Measurements from ENCODE around the gene SELENOI. TPM values are rescaled to one million over a fixed set of nuclear protein-coding genes. Genes with fewer than 3 reads are reported as not detected.

Gene SELENOI
- total and polyA plus RNA-seq, 2 experiments from 2014 or later: 8.4 to 67.8 TPM

DNA sequence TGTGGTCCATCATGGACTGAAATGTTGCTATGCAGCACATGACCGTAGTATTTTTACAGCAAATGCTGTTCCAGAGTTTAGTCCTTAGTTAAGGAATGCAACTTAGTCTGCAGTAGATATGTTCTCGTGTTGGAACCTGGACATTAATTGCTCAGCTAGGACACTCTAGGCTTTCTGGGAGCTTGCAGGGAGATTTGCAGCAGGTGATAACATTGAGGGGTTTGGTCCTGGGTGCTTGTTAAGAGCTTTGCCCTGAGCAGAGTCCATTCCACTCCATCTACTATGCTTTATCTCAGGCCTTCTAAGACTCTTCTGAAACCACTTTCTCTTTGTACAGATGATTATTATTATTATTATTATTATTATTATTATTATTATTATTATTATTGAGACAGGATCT is 82.9 kb downstream of the SELENOI start:
- H3K4me3 Mint-ChIP-seq: no peak overlapping the region

More for the DNA sequence above, 82.9 kb downstream of the SELENOI start:
- Mint-ChIP-seq H3K36me3 (ENCODE audit: low read depth) (no peaks in the 10 kb centered on the region; the same call in 2 of the 3 replicates), H3K4me1 (peaks cover 1% of the 10 kb centered on the region; the same call in 1 of the 3 replicates), H3K27me3 (ENCODE audit: insufficient read depth, low read depth, poor library complexity) (peaks cover 6% of the 10 kb centered on the region), H3K9me3 (no peaks in the 10 kb centered on the region), H3K27ac (no peak overlapping the region)
- Histone ChIP-seq H4K20me1 (replicated peaks; ENCODE audit: insufficient read depth) (no peaks in the 10 kb centered on the region; the same call in 1 of the 2 replicates), H2AFZ (no peak overlapping the region), H3K36me3 (ENCODE audit: insufficient read depth) (no peaks in the 10 kb centered on the region), H3K9me2 (ENCODE audit: insufficient read depth) (no peaks in the 10 kb centered on the region; the same call in 1 of the 2 replicates), H3K4me2 (no peak overlapping the region), H3F3A (replicated peaks; ENCODE audit: low read depth) (no peaks in the 10 kb centered on the region), H3K27ac (ENCODE audit: low read depth) (no peak overlapping the region), H3K4me1 (ENCODE audit: insufficient read depth) (no peaks in the 10 kb centered on the region), H3K79me2 (replicated peaks; ENCODE audit: insufficient read depth) (no peaks in the 10 kb centered on the region), H3K4me3 (no peak overlapping the region), H3K27me3 (ENCODE audit: insufficient read depth) (no peaks in the 10 kb centered on the region)
- TF ChIP-seq, protein P1, sequence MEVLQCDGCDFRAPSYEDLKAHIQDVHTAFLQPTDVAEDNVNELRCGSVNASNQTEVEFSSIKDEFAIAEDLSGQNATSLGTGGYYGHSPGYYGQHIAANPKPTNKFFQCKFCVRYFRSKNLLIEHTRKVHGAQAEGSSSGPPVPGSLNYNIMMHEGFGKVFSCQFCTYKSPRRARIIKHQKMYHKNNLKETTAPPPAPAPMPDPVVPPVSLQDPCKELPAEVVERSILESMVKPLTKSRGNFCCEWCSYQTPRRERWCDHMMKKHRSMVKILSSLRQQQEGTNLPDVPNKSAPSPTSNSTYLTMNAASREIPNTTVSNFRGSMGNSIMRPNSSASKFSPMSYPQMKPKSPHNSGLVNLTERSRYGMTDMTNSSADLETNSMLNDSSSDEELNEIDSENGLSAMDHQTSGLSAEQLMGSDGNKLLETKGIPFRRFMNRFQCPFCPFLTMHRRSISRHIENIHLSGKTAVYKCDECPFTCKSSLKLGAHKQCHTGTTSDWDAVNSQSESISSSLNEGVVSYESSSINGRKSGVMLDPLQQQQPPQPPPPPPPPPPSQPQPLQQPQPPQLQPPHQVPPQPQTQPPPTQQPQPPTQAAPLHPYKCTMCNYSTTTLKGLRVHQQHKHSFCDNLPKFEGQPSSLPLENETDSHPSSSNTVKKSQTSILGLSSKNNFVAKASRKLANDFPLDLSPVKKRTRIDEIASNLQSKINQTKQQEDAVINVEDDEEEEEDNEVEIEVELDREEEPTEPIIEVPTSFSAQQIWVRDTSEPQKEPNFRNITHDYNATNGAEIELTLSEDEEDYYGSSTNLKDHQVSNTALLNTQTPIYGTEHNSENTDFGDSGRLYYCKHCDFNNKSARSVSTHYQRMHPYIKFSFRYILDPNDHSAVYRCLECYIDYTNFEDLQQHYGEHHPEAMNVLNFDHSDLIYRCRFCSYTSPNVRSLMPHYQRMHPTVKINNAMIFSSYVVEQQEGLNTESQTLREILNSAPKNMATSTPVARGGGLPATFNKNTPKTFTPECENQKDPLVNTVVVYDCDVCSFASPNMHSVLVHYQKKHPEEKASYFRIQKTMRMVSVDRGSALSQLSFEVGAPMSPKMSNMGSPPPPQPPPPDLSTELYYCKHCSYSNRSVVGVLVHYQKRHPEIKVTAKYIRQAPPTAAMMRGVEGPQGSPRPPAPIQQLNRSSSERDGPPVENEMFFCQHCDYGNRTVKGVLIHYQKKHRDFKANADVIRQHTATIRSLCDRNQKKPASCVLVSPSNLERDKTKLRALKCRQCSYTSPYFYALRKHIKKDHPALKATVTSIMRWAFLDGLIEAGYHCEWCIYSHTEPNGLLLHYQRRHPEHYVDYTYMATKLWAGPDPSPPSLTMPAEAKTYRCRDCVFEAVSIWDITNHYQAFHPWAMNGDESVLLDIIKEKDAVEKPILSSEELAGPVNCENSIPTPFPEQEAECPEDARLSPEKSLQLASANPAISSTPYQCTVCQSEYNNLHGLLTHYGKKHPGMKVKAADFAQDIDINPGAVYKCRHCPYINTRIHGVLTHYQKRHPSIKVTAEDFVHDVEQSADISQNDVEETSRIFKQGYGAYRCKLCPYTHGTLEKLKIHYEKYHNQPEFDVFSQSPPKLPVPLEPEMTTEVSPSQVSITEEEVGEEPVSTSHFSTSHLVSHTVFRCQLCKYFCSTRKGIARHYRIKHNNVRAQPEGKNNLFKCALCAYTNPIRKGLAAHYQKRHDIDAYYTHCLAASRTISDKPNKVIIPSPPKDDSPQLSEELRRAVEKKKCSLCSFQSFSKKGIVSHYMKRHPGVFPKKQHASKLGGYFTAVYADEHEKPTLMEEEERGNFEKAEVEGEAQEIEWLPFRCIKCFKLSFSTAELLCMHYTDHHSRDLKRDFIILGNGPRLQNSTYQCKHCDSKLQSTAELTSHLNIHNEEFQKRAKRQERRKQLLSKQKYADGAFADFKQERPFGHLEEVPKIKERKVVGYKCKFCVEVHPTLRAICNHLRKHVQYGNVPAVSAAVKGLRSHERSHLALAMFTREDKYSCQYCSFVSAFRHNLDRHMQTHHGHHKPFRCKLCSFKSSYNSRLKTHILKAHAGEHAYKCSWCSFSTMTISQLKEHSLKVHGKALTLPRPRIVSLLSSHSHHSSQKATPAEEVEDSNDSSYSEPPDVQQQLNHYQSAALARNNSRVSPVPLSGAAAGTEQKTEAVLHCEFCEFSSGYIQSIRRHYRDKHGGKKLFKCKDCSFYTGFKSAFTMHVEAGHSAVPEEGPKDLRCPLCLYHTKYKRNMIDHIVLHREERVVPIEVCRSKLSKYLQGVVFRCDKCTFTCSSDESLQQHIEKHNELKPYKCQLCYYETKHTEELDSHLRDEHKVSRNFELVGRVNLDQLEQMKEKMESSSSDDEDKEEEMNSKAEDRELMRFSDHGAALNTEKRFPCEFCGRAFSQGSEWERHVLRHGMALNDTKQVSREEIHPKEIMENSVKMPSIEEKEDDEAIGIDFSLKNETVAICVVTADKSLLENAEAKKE (CRISPR knock-in tag; IDR thresholded peaks at IDR 0.05): no peak
- no peak for TF ChIP-seq POLR2AphosphoS5 (IDR thresholded peaks at IDR 0.05; ENCODE audit: low read depth)
- no peak for TF ChIP-seq ZNF331 (CRISPR knock-in tag; IDR thresholded peaks at IDR 0.05; ENCODE audit: low read depth)
- TF ChIP-seq, protein P2, sequence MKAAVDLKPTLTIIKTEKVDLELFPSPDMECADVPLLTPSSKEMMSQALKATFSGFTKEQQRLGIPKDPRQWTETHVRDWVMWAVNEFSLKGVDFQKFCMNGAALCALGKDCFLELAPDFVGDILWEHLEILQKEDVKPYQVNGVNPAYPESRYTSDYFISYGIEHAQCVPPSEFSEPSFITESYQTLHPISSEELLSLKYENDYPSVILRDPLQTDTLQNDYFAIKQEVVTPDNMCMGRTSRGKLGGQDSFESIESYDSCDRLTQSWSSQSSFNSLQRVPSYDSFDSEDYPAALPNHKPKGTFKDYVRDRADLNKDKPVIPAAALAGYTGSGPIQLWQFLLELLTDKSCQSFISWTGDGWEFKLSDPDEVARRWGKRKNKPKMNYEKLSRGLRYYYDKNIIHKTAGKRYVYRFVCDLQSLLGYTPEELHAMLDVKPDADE (IDR thresholded peaks at IDR 0.05): no peak
- TF ChIP-seq CREB1 (CRISPR knock-in tag; IDR thresholded peaks at IDR 0.05; ENCODE audit: low read depth): no peak
- DNase-seq (ENCODE audit: low spot score): no peak
- ATAC-seq: no peak
